SJSA1 (cell line): Measurements from ENCODE around the gene LRCH1. TPM values are rescaled to one million over a fixed set of nuclear protein-coding genes. Genes with fewer than 3 reads are reported as not detected.

ENCODE experiments used
- DNase-seq, 2 experiments: peaks; one replicate each; pipeline ENCODE4 v3.0.0-alpha.2; 2015 to 2020; ENCODE audit warnings: low spot score in 2 of 2, low read depth in 1 of 2
- H3K27ac ChIP-seq: fragments of 250-450 bp; sonication (Bioruptor Pico); 2 replicates; pipeline ENCODE4 v1.5.1; 2020; ENCODE audit warnings: mild to moderate bottlenecking, moderate library complexity
- H3K27me3 ChIP-seq: fragments of 250-450 bp; sonication (Bioruptor Pico); replicated peaks from 2 replicates; pipeline ENCODE4 v1.5.1; 2020; ENCODE audit warnings: mild to moderate bottlenecking, moderate library complexity
- H3K36me3 ChIP-seq: fragments of 250-450 bp; sonication (Bioruptor Pico); 2 replicates; pipeline ENCODE4 v1.5.1; 2020; ENCODE audit warnings: mild to moderate bottlenecking
- H3K4me1 ChIP-seq: fragments of 250-450 bp; sonication (Bioruptor Pico); replicated peaks from 2 replicates; pipeline ENCODE4 v1.6.1; 2021; ENCODE audit warnings: mild to moderate bottlenecking
- H3K4me3 ChIP-seq: fragments of 250-450 bp; sonication (Bioruptor Pico); 2 replicates; pipeline ENCODE4 v1.5.1; 2020; ENCODE audit warnings: mild to moderate bottlenecking
- H3K9me3 ChIP-seq: fragments of 250-450 bp; sonication (Bioruptor Pico); replicated peaks from 2 replicates; pipeline ENCODE4 v1.5.1; 2020; ENCODE audit warnings: mild to moderate bottlenecking
- total RNA-seq: library from RNA; depleted of rRNA; stranded (reverse); fragments of >200 nt; shearing (Covaris generic); gene quantifications from 2 replicates; pipeline ENCODE4 v1.2.3, GENCODE V29; 2014

LRCH1 gene
- total RNA-seq, 1 experiment from 2014 or later = 6.3 TPM

DNA sequence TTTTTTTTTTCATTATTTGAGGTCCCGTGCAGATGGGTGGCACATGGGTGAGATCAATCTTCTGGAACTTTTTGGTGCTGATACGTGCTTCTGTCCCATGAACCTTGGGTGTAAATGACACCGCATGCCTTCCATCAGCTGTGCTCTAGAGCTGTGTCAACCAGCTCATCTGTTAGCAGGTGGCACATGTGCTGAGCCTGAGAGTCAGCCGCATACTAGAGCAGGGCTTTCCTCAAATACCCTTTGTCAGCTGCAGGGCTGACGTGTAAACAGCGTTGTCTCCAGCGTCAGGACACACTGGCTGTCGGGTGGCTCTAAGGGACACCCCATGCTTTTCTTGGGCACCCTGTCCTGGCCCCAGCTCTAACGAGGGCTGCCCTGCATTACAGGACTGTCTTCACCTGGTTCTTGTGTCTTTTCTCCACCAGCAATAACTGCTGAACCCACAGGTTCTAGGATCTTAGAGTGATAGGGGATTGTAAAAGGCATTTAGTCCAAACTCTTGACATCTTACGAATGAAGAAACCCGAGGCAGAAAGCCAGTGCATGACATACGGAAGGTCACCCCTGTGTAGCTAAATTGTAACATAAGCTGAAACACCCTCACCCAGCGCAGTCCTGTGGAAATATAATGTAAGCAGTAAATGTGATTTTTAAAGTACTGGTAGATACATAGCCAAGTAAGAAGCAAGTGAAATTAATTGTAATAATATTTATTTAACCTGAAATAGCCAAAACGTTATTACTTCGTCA lies 119.5 kb downstream of the LRCH1 start:
- Histone ChIP-seq H3K36me3 (peaks cover 10% of the 10 kb centered on the region), H3K9me3 (no peaks in the 10 kb centered on the region), H3K4me1 (peaks cover 27% of the 10 kb centered on the region), H3K27ac (no peak overlapping the region), H3K27me3 (no peaks in the 10 kb centered on the region), H3K4me3 (no peak overlapping the region)
- DNase-seq = no peak

DNA sequence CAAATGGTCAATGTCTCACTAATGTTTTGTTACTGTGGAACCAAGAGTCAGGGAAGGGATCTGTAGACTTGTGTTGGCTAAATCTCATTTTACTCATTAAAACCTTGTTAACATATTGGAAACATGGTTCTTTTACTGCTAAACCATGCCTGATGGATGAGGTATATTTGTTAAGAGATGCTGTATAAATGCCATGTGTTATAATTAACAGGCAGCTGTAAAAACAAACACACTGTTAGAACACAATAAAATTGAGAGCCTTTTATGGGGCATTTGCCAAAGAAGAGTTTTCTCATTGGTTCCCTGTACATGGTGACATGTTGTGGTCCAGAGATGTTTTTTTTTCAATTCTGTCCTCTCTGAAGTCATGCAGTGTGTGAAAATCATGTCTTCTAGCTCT lies 122.0 kb downstream of the LRCH1 start:
- no peaks in the 10 kb centered on the region for H3K9me3 ChIP-seq
- no peak overlapping the region for H3K27ac ChIP-seq
- peaks cover 20% of the 10 kb centered on the region for H3K4me1 ChIP-seq
- H3K27me3 ChIP-seq = no peaks in the 10 kb centered on the region
- peaks cover 8% of the 10 kb centered on the region for H3K36me3 ChIP-seq
- H3K4me3 ChIP-seq = no peak overlapping the region
- no peak for DNase-seq

DNA sequence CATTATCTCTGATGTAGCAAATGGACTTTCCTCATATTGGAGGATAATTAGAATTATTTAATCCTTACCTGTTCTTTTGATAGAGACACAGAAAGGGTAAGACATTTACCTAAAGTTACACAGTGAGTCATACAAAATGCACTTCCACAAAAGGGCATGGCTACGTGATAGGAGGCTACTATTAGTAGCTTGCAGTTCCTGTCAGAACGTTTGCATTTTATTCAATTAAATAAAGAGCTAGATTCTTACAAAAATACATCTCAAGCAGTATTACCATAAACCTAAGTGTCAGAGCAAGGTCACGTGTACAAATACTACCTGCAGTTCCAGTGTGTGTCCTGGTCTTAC lies 123.4 kb downstream of the LRCH1 start:
- DNase-seq = no peak
- H3K27ac ChIP-seq = no peak overlapping the region
- no peaks in the 10 kb centered on the region for H3K27me3 ChIP-seq

DNA sequence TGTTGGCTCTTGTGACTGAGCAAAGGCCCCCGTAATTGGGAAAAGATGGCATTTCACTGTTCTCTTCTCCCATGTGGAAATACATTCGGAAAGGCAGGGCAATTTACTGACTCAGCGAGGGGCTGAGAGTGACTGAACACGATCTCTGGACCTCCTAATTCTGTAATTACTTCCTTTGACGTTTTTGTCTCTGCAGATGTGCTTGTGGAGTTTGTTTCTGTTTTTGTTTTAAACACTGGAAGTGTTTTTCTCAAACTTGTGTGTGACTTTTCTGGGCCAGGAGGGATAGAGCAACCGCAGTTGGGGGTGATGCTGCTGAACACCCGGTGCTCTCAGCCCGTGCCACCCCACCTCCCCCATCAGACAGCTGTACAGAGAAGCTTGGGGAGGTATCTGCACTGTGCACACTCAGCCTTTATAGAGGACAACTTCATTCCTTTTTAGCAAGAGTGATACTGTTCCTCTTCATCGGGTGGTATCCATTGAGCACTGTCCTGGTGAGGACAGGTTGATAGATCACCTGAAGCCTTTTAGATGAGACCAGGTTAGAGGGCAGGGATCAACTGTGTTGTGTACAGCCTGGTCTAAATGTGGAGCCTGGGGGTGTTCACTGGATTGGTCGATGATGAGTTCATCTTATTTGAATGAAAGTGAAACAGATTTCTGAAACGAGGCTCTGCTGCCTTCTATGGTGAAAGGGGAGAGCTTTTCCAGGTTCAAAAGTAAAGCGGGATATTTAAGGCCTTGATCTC lies 126.6 kb downstream of the LRCH1 start:
- peaks cover 34% of the 10 kb centered on the region for H3K4me1 ChIP-seq
- peak in 1 of 2 experiments; percentile 58 for DNase-seq
- H3K9me3 ChIP-seq = no peaks in the 10 kb centered on the region
- no peaks in the 10 kb centered on the region for H3K36me3 ChIP-seq
- H3K27me3 ChIP-seq = no peaks in the 10 kb centered on the region
- H3K27ac ChIP-seq = peak overlapping the region; percentile 75
- peak overlapping the region; percentile 12 for H3K4me3 ChIP-seq

More for the DNA sequence above, 123.4 kb downstream of the LRCH1 start:
- H3K4me3 ChIP-seq = no peak overlapping the region
- peaks cover 2% of the 10 kb centered on the region; the same call in 1 of the 2 replicates for H3K36me3 ChIP-seq
- no peaks in the 10 kb centered on the region for H3K9me3 ChIP-seq
- peaks cover 30% of the 10 kb centered on the region for H3K4me1 ChIP-seq

DNA sequence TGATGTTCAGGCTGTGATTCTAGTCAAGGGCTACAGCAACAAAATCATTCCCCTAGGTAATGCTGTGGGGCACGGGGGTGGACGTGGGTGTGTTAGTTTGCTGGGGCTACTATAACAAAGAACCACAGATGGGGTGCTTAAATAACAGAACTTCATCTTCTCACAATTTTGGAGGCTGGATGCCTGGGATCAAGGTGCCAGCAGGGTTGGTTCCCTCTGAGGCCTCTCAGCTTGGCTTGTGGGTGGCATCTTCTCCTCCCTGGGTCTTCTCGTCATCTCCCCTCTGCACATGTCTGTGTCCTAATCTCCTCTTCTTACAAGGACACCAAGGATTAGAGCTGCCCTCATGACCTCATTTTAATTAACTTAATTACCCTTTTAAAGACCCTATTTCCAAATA lies 129.0 kb downstream of the LRCH1 start:
- DNase-seq = no peak
- peaks cover 44% of the 10 kb centered on the region for H3K4me1 ChIP-seq
- no peaks in the 10 kb centered on the region for H3K9me3 ChIP-seq
- H3K27me3 ChIP-seq = no peaks in the 10 kb centered on the region
- H3K36me3 ChIP-seq = no peaks in the 10 kb centered on the region
- H3K27ac ChIP-seq = no peak overlapping the region
- H3K4me3 ChIP-seq = no peak overlapping the region

DNA sequence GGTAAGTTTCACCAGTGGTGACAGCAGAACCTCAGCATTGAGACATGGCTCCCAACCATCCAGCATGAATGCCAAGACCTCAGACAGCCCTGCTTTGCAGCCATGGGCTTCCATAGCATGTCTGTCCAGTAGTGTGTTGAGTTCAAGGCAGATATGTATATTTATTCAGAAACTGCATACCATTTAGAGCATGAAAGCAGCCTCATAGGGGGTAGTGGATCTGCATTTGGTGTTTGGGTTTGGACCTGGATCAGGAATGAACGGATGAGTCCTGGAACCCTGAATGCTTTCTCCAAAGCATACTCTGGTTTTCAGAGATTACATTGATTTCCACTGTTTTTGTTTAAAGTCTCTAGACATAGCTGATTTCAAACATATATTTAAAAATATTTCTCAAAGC lies 129.7 kb downstream of the LRCH1 start:
- Histone ChIP-seq H3K9me3 (no peaks in the 10 kb centered on the region), H3K4me3 (no peak overlapping the region), H3K27ac (no peak overlapping the region), H3K4me1 (peaks cover 46% of the 10 kb centered on the region), H3K27me3 (no peaks in the 10 kb centered on the region), H3K36me3 (no peaks in the 10 kb centered on the region)
- DNase-seq = no peak

DNA sequence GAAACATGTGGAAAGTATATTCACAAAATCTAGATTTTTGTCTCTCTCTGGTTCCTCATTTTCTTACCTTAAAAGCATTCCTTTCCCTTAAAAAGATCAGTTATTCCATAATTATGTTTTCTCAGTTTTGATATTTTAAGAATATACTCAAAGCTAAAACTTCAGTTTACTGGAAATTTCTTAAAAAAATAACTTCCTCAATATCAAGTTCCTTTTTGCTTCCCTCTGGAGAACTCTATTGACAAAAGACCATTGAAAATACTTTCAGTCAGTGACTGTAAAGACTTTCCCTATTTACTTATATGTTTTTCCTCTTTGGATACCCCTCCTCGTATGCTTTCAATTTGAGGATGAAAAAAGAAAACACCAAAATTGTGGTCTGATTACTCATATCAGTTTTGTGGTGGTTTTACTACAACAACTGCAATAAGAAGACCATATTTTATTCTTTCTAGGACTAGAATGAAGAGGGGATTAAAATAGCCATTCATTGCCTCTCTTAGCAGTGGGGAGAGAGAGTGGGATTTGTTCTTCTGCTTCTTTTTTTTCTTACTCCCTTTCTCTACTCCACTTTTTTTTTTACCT lies 130.8 kb downstream of the LRCH1 start:
- Histone ChIP-seq H3K9me3 (no peaks in the 10 kb centered on the region), H3K4me1 (peaks cover 47% of the 10 kb centered on the region), H3K36me3 (no peaks in the 10 kb centered on the region), H3K27me3 (no peaks in the 10 kb centered on the region), H3K27ac (no peak overlapping the region), H3K4me3 (no peak overlapping the region)
- DNase-seq = peak in 1 of 2 experiments; percentile 21

DNA sequence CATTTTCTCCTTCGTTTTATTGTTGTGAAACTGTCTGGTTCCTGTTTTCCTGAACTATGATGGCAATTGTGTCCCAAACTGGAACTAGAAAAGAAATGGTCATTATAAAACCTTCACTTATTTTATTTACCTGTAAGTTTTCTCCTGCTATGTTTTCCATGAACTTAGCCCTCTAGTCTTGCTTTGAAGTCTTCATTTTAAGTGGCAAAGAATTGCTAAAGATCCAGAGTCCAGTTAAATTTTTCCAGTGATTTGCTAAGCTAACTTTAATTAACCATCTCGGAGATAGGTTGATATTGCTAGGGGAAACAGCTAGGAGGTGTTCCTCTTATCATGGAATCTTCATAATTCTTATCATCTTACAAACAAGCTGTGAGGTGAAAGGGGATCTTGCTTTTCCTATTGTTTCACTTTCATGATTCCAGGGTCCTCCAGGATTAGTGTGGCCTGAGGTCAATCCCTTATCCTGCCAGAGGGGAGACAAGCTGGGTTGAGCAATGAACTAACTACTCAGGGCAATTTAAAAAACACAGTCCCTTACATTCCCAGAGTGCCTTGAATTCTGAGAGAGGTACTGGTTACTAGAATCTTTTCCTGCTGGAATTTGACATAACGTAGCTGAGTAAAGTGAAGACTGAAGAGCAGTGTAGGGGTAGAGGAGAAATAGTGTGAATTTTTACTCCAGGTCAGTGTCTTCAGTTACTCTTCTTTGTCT lies 131.5 kb downstream of the LRCH1 start:
- H3K9me3 ChIP-seq = no peaks in the 10 kb centered on the region

DNA sequence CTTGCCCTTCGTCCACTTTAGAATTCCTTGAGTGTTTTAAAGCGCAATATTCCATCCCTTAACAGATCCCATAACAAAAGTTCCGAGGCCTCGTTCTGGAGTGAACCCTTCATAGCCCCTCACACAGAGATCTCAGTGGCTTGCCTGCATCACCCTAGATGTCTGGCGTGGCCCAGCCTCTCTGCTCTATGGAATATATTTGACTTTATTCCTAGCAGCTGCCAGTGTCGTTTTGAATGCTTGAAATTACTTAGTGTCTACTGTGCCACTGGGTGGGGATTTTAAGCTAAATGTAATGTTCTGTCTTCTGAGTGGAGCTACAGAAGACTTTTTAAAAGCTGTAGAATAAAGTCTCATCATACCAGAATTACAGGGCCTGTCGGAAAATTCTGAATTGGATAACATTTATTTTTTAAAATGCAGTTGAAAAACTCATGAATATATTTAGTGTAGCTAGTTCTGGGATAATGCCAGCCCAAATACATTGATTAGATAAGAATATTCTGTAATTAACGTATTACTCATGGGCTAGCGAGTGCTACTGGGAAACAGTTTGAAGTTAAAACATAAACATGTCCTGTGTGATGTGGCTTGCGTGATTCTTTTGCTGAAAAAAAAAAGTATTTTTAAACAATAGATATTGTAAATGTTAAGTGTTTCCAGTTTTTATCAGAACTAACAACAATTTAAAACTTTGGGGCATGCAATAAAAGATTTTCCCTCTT lies 132.2 kb downstream of the LRCH1 start:
- Histone ChIP-seq H3K27me3 (no peaks in the 10 kb centered on the region), H3K27ac (no peak overlapping the region), H3K4me1 (peaks cover 34% of the 10 kb centered on the region), H3K9me3 (no peaks in the 10 kb centered on the region), H3K36me3 (no peaks in the 10 kb centered on the region), H3K4me3 (no peak overlapping the region)
- no peak for DNase-seq

More for the DNA sequence above, 131.5 kb downstream of the LRCH1 start:
- Histone ChIP-seq H3K4me1 (peaks cover 41% of the 10 kb centered on the region), H3K4me3 (no peak overlapping the region), H3K27ac (peak overlapping the region; percentile 16; the same call in 1 of the 2 replicates), H3K27me3 (no peaks in the 10 kb centered on the region), H3K36me3 (no peaks in the 10 kb centered on the region)
- DNase-seq = no peak

DNA sequence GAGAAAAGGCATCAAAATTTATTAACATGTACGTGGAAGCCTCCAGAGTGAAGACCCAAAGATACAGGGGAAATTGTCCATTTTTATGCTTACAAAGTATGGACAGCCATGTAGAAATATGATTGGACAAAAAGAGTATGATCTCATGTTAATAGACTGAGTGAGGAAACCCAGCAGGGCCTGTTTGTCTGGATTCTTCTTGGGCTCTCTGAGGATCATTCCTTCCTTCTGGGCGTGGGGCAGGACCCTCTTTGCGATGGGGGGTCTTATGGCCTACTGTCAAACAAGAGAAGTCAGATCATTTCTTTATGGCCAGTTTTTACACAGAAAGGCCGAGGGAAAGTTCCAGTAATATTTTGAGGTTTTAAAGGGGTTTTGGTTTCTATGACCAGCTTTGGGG lies 133.2 kb downstream of the LRCH1 start:
- Histone ChIP-seq H3K27ac (no peak overlapping the region), H3K4me1 (peaks cover 25% of the 10 kb centered on the region), H3K4me3 (no peak overlapping the region), H3K27me3 (no peaks in the 10 kb centered on the region), H3K36me3 (no peaks in the 10 kb centered on the region), H3K9me3 (no peaks in the 10 kb centered on the region)
- no peak for DNase-seq

DNA sequence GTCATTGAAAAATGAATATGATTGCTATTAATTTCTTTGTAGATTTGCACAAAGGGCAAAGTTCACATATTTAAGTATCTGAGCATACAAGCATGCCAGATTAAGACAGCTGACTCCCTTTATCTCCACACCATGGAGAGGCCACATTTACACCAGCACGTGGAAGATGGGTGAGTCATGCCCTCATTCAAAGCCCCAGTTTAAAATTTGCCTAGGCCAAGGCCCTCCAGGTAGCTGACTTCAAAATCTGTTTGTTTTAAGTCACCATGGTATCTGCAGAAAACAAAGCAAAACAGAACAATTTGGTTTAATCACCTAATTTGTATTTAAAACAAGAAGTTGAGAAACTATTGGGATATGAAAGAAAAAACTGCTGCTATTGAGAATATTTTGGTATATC lies 134.8 kb downstream of the LRCH1 start:
- Histone ChIP-seq H3K4me3 (no peak overlapping the region), H3K36me3 (no peaks in the 10 kb centered on the region), H3K4me1 (peaks cover 25% of the 10 kb centered on the region), H3K9me3 (no peaks in the 10 kb centered on the region), H3K27ac (no peak overlapping the region), H3K27me3 (no peaks in the 10 kb centered on the region)
- DNase-seq = no peak

DNA sequence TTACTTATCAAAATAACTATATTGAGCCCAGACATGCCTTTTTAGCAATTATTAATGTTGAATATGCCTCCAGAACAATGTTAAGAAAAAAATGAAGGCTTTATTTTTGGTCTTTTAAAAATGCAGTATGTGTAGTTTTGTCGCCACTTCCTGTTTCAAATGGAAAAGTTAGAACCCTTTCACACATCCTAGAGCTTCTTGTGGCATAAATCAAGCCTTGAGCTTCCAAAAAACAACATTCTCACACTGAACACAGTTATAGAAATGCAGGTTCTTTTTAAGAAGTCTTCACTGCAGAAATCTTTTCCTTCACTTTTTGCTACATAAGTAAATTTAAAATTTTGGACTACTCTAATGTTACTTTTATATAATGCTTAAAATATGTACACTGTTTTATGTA lies 135.3 kb downstream of the LRCH1 start:
- no peak overlapping the region for H3K27ac ChIP-seq
- H3K4me3 ChIP-seq = no peak overlapping the region
- H3K9me3 ChIP-seq = no peaks in the 10 kb centered on the region
- no peaks in the 10 kb centered on the region for H3K27me3 ChIP-seq
- DNase-seq = no peak
- peaks cover 25% of the 10 kb centered on the region for H3K4me1 ChIP-seq
- no peaks in the 10 kb centered on the region for H3K36me3 ChIP-seq

DNA sequence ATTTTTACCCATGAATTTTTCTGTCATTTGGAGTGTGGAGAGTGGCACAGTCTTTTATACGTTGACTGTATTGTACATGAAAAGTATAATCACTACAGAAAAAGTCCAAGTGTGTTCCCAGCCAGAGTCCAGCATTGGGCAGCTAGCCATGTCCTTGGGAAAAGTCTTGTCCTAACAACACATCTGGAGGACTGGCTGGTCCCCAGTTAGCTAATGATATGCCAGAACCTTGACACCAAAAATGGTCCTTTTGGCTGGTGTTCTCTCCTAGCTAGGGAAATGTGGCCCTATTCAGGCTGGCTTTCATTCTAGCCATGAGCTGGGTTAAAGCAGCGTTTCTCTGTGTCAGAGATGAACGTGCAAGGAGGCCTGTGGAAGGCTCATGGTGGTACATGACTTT lies 145.0 kb downstream of the LRCH1 start:
- Histone ChIP-seq H3K4me1 (peaks cover 11% of the 10 kb centered on the region), H3K27ac (no peak overlapping the region), H3K27me3 (no peaks in the 10 kb centered on the region)

More for the DNA sequence above, 145.0 kb downstream of the LRCH1 start:
- no peak overlapping the region for H3K4me3 ChIP-seq
- DNase-seq = no peak
- H3K36me3 ChIP-seq = peaks cover 37% of the 10 kb centered on the region
- no peaks in the 10 kb centered on the region for H3K9me3 ChIP-seq
